Right lung (tissue), 5 donors: Measurements from ENCODE around the gene DDX60. TPM values are rescaled to one million over a fixed set of nuclear protein-coding genes. Genes with fewer than 3 reads are reported as not detected.

Experiments used
- DNase-seq, 2 donors: peaks; one replicate each; pipeline ENCODE4 v3.0.0-alpha.2; 2013
- polyA plus RNA-seq, 5 donors: library from polyadenylated mRNA; unstranded; fragments of 120-200 nt; gene quantifications; one replicate each; pipeline versions ENCODE4 v1.2.1 to v1.2.3, GENCODE V29; 2013; ENCODE audit warnings: inconsistent platforms in 1 of 5, low replicate concordance in 1 of 5; ENCODE audit not compliant: insufficient read length in 5 of 5, insufficient read depth in 1 of 5

DDX60 gene
- polyA plus RNA-seq, 5 donors = 15.3 to 21.7 (median 20.6) TPM

- DNase-seq = no peak
These were observed 105.9 kb downstream of the DDX60 start for GRCh38 chr4:168212656-168213055.

GRCh38 chr4:168208957-168209614, 109.5 kb downstream of the DDX60 start:
- DNase-seq = no peak

DNA sequence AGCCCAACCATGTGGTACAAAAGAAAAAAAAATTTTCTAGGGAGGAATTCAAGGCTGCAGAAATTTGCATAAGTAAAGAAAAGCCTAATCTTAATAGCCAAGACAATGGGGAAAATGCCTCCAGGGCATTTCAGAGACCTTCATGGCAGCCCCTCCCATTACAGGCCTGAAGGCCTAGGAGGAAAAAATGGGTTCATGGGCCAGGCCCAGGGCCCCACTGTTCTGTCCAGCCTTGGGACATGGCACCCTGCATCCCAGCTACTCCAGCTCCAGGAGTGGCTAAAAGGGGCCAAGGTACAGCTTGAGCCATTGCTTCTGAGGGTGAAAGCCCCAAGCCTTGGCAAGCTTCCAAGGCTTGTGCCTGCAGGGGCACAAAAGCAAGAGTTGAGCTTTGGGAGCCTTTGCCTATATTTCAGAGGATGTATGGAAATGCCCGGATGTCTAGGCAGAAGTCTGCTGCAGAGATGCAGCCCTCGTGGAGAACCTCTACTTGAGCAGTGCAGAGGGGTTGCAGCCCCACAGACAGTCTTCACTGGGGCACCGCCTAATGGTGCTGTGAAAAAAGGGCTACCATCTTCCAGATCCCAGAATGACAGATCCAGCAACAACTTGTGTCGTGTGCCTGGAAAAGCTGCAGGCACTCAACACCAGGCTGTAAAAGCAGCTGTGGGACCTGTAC, 115.2 kb downstream of the DDX60 start:
- DNase-seq = no peak

DNA sequence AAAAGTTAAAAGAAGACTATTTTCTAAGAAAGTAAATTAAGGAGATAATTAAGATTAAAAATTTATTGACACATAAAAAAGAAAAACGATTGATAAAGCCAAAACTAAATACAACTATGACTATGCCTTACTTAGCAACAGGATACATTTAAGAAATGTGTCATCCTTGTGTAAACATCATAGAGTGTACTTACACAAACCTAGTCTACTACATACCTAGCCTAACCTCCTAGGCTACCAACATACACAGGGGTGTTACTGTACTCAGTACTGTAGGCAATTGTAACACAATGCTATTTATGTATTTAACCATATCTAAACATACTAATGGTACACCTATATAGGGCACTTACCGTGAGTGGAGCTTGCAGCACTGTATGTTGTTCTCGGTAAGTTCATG, 117.9 kb downstream of the DDX60 start:
- DNase-seq = no peak

DNA sequence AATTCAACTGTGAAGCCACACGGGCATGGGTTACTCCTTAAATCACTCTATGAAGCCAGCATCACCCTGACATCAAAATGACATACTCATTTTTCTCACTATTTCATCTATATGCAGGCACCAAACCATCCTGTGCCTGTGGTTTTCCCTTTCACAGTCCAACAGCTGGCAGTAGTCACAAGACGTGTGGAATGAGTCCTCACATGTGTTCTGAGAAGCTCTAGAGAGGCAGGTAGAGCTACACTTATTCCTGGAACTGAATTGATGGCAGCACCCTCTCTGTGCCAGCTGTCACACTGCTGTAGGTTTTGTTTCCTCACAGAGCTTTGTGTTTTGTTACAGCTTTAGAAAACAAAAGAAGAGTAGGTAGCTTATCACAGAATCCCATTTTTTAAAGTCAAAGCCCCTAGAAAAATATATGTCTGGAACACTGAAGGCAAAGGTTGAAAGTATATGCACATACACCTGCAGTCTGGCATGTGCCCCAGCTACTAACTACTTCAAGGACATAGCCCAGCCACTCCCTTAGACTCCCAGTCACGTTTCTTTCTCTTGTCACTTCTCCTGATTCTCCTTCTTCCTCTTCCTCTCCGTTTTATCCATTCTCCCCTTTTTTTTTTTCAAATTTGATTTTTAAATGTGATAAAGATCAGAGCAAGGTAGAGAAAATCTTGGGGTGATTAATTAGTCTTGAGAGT, 119.1 kb downstream of the DDX60 start:
- DNase-seq = no peak

DNA sequence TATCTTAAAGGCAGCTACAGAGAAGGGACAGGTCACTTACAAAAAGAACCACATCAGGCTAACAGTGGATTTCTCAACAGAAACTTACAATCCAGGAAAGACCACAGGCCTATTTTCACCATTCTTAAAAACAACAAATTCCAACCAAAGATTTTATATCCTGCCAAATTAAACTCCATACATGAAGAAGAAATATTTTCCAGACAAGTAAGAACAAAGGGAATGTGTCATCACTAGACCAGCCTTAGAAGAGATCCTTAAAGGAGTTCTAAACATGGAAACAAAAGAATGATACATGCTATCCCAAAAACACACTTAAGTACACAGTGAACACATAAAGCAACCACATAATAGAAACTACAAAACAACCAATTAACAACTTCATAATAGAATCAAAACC, 120.6 kb downstream of the DDX60 start:
- DNase-seq = no peak

DNA sequence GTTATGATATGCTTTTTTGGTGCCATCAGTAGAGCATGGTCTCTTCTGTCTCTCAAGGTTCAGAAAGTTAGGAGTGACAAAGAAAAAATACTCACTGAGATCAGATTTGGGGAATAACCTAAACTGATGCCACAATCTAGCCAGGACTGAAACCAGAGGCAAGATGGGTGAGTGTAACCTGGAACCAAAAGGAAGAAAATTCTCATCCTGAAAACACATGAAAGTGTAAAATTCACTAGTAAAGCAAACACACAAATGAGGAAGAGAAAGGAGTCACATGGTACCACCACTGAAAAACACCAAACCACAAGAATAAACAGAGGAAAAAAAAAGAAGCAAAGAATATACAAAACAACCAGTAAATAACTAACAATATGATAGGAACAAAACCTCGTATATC, 129.8 kb downstream of the DDX60 start:
- DNase-seq = no peak

DNA sequence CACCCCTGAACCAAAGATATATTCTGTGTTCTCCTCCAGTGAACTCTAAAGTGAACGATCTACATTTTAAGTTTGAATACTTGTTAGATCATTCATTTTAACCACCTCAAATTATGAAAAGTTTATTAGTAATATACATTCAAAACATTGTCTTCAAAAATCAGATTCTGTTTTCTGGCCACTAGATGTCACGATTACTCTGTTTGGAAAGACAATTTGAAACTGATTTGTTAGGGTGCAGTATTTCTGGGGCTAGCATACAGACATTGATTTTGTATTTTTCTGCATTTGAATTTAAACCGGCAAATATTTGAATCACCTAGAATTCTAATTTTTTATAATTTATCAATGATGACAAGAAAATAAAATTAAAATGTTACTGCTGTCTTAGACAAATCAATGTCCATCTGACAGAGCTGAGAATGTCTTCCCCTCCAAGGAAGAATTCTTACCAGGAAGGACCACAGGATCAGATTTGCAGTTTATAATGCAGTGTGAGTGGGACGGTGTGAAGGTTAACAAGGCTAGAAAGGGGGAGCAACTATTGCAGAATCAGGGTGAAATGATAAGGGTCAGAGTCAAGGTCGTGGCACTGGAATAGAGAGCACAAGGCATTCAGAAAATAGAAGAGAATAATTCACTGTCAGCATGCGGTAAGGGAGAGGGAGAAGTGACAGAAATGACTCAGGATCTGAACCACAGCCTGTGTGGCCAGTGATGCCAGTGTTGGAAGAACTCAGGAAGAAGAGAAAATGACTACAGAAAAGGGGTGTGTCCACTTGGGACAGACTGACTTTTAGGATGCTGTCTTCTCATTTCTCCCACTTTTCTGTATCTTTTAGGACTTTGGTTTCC, 134.6 kb downstream of the DDX60 start:
- DNase-seq = peak in 1 of 2 donors; percentile 5

DNA sequence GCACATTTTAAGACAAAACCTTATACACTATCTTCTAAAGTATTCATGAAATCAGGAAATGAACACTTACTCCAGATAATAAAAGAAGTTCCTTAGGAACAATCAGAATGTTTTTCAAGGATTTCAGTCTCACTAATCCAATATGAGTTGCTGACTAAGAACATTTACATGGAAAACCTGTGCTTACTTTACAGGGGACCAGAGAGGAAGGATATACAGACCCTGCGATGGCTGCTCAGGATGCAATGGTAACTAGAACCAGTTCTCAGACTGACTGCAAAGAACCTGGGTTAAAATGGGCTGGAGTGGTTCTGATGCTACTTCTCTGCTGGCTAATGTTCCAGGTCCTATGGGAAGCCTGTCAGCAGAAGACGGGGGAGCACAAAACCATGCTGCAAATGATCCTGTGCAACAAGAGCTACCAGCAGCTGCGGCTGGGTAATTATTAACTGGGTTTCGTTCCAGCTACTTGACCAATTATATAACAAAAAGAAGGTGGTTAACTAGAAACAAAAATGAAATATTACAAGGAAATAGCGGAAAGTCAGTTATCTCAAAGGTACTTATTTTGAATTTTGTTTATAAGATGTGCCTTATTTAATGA, 140.9 kb downstream of the DDX60 start:
- no peak for DNase-seq

DNA sequence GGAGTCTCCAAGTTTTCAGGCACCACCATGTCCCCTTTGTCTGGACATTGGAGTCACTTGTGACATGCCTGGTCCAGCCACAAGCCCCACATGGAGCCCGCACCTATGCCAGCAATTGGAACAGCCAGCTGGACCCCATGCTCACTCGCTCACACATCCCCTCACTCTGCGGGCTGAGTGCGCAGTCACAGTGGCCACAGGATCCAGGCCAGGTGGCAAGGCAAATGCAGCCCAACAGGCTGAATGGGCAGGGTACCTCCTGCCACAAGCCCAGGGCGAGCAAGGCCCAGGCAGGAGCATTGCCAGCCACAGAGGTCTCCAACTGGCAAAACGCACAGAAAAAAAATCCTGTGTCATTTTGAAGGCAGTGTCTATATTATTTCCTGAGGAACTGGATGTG, 144.2 kb downstream of the DDX60 start:
- no peak for DNase-seq

GRCh38 chr4:168167714-168168284, 150.8 kb downstream of the DDX60 start:
- no peak for DNase-seq

Other genes with a start within 250 kb of the DDX60 start
- under 1 TPM in 4 of 5 donors, not detected in 1; 0.08 to 0.39 (median 0.22) TPM for gene ANXA10, start 226.2 kb downstream of the DDX60 start, polyA plus RNA-seq
- gene DDX60L, start 161.7 kb upstream of the DDX60 start, polyA plus RNA-seq = 10 to 100 TPM; 11.7 to 20.7 (median 17.1) TPM
- 10 to 100 TPM; 55.6 to 90.3 (median 82.1) TPM for gene PALLD, start 178.3 kb upstream of the DDX60 start, polyA plus RNA-seq